Measurements from ENCODE around the gene STAC2.

GRCh38 chr17:39161962-39162361 lies 63.8 kb downstream of the STAC2 start:
- TF ChIP-seq POLR2A (IDR thresholded peaks at IDR 0.05; ENCODE audit: low read length) (no peak), PHF8 (IDR thresholded peaks at IDR 0.05; ENCODE audit: borderline replicate concordance, low read depth) (no peak)
- TF ChIP-seq, protein P1, sequence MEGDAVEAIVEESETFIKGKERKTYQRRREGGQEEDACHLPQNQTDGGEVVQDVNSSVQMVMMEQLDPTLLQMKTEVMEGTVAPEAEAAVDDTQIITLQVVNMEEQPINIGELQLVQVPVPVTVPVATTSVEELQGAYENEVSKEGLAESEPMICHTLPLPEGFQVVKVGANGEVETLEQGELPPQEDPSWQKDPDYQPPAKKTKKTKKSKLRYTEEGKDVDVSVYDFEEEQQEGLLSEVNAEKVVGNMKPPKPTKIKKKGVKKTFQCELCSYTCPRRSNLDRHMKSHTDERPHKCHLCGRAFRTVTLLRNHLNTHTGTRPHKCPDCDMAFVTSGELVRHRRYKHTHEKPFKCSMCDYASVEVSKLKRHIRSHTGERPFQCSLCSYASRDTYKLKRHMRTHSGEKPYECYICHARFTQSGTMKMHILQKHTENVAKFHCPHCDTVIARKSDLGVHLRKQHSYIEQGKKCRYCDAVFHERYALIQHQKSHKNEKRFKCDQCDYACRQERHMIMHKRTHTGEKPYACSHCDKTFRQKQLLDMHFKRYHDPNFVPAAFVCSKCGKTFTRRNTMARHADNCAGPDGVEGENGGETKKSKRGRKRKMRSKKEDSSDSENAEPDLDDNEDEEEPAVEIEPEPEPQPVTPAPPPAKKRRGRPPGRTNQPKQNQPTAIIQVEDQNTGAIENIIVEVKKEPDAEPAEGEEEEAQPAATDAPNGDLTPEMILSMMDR (IDR thresholded peaks at IDR 0.05): no peak

Data from A549 (cell line).